HG02885 (cell line): ENCODE measurements around the gene RPS27A.
A peak's percentile ranks its signal among the peaks of the same experiment; 100 is the strongest.
"Not testable (repeated sequence)": the region's sequence is repeated elsewhere in the genome, so short reads cannot be mapped to it uniquely, and the experiment has no call there.

Source experiments
- ATAC-seq: cut with Tn5 transposase; IDR thresholded peaks from one replicate; pipeline ENCODE4 v1.9.1; 2021; ENCODE audit warnings: mild to moderate bottlenecking; ENCODE audit not compliant: unreplicated experiment, poor library complexity

The RPS27A gene

GRCh38 chr2:55232084-55232862 lies at the start of gene RPS27A, which contains the start of gene CLHC1:
Gene RPS27A (plus strand): TSS chr2:55232688. CDS start chr2:55232825, 137 bp downstream.
Gene CLHC1 (minus strand): TSS chr2:55232293. CDS start chr2:55222411, 9,882 bp downstream.
- ATAC-seq = peak; percentile 88

- not testable (repeated sequence) for ATAC-seq
Observed at GRCh38 chr2:55186837-55187236, 45.7 kb upstream of the RPS27A start.

- not testable (repeated sequence) for ATAC-seq
Observed at GRCh38 chr2:55191888-55192287, 40.6 kb upstream of the RPS27A start.

- ATAC-seq = no peak
Observed at GRCh38 chr2:55196526-55196925, 36.0 kb upstream of the RPS27A start.

- no peak for ATAC-seq
Observed at GRCh38 chr2:55200416-55200815, 32.1 kb upstream of the RPS27A start.

- ATAC-seq = no peak
Observed at GRCh38 chr2:55204536-55204935, 28.0 kb upstream of the RPS27A start.

GRCh38 chr2:55204950-55205349 lies 27.5 kb upstream of the RPS27A start:
- ATAC-seq = no peak

GRCh38 chr2:55213822-55214221 lies 18.7 kb upstream of the RPS27A start:
- no peak for ATAC-seq

- ATAC-seq = no peak
Observed at GRCh38 chr2:55223958-55224760, 8.3 kb upstream of the RPS27A start.

GRCh38 chr2:55224761-55225261 lies 7.7 kb upstream of the RPS27A start:
- ATAC-seq = no peak

- ATAC-seq = no peak
Observed at GRCh38 chr2:55225481-55226020, 6.9 kb upstream of the RPS27A start.

- not testable (repeated sequence) for ATAC-seq
Observed at GRCh38 chr2:55227437-55228225, 4.9 kb upstream of the RPS27A start.

GRCh38 chr2:55228226-55228563 lies 4.3 kb upstream of the RPS27A start:
- no peak for ATAC-seq

GRCh38 chr2:55229221-55229620 lies 3.3 kb upstream of the RPS27A start:
- no peak for ATAC-seq

GRCh38 chr2:55230551-55230950 lies 1.9 kb upstream of the RPS27A start:
- no peak for ATAC-seq

- ATAC-seq = no peak
Observed at GRCh38 chr2:55231546-55232083, 873 bp upstream of the RPS27A start.

GRCh38 chr2:55232863-55233657 lies 572 bp downstream of the RPS27A start:
- no peak for ATAC-seq

- no peak for ATAC-seq
Observed at GRCh38 chr2:55233658-55233940, 1.1 kb downstream of the RPS27A start.

GRCh38 chr2:55235724-55236538 lies 3.4 kb downstream of the RPS27A start:
- ATAC-seq = no peak
